ENCODE results near the gene CCR2. TPM values are rescaled to one million over a fixed set of nuclear protein-coding genes. Genes with fewer than 3 reads are reported as not detected.

CCR2 gene
- total RNA-seq, 4 donors from 2014 or later, result 1.3 to 5.4 (median 4.1) TPM

DNA sequence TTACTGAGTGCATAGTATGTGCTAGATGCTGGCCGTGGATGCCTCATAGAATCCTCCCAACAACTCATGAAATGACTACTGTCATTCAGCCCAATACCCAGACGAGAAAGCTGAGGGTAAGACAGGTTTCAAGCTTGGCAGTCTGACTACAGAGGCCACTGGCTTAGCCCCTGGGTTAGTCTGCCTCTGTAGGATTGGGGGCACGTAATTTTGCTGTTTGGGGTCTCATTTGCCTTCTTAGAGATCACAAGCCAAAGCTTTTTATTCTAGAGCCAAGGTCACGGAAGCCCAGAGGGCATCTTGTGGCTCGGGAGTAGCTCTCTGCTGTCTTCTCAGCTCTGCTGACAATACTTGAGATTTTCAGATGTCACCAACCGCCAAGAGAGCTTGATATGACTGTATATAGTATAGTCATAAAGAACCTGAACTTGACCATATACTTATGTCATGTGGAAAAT, 15.8 kb downstream of the CCR2 start:
- TF ChIP-seq, protein P1, sequence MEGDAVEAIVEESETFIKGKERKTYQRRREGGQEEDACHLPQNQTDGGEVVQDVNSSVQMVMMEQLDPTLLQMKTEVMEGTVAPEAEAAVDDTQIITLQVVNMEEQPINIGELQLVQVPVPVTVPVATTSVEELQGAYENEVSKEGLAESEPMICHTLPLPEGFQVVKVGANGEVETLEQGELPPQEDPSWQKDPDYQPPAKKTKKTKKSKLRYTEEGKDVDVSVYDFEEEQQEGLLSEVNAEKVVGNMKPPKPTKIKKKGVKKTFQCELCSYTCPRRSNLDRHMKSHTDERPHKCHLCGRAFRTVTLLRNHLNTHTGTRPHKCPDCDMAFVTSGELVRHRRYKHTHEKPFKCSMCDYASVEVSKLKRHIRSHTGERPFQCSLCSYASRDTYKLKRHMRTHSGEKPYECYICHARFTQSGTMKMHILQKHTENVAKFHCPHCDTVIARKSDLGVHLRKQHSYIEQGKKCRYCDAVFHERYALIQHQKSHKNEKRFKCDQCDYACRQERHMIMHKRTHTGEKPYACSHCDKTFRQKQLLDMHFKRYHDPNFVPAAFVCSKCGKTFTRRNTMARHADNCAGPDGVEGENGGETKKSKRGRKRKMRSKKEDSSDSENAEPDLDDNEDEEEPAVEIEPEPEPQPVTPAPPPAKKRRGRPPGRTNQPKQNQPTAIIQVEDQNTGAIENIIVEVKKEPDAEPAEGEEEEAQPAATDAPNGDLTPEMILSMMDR (IDR thresholded peaks at IDR 0.05), result no peak

DNA sequence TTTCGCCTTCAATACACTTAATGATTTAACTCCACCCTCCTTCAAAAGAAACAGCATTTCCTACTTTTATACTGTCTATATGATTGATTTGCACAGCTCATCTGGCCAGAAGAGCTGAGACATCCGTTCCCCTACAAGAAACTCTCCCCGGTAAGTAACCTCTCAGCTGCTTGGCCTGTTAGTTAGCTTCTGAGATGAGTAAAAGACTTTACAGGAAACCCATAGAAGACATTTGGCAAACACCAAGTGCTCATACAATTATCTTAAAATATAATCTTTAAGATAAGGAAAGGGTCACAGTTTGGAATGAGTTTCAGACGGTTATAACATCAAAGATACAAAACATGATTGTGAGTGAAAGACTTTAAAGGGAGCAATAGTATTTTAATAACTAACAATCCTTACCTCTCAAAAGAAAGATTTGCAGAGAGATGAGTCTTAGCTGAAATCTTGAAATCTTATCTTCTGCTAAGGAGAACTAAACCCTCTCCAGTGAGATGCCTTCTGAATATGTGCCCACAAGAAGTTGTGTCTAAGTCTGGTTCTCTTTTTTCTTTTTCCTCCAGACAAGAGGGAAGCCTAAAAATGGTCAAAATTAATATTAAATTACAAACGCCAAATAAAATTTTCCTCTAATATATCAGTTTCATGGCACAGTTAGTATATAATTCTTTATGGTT, 17.1 kb downstream of the CCR2 start, which contains the start of gene CCR5:
Gene CCR5, plus strand, starts transcription at position 108 of the 680 bp plus-strand sequence. CDS start 1,957 bp downstream, outside the sequence.
- ATAC-seq (ENCODE audit: low FRiP score) (peak; percentile 69), DNase-seq (ENCODE audit: low spot score) (no peak)
- TF ChIP-seq, protein P1 (IDR thresholded peaks at IDR 0.05), result no peak

More for the DNA sequence above, 15.8 kb downstream of the CCR2 start:
- ATAC-seq (ENCODE audit: low FRiP score) (no peak), DNase-seq (ENCODE audit: low spot score) (no peak)

DNA sequence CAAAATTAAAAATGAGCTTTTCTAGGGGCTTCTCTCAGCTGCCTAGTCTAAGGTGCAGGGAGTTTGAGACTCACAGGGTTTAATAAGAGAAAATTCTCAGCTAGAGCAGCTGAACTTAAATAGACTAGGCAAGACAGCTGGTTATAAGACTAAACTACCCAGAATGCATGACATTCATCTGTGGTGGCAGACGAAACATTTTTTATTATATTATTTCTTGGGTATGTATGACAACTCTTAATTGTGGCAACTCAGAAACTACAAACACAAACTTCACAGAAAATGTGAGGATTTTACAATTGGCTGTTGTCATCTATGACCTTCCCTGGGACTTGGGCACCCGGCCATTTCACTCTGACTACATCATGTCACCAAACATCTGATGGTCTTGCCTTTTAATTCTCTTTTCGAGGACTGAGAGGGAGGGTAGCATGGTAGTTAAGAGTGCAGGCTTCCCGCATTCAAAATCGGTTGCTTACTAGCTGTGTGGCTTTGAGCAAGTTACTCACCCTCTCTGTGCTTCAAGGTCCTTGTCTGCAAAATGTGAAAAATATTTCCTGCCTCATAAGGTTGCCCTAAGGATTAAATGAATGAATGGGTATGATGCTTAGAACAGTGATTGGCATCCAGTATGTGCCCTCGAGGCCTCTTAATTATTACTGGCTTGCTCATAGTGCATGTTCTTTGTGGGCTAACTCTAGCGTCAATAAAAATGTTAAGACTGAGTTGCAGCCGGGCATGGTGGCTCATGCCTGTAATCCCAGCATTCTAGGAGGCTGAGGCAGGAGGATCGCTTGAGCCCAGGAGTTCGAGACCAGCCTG, 17.8 kb downstream of the CCR2 start:
- TF ChIP-seq, protein P1 (IDR thresholded peaks at IDR 0.05), result no peak
- DNase-seq (ENCODE audit: low spot score) (no peak), ATAC-seq (ENCODE audit: low FRiP score) (no peak)

DNA sequence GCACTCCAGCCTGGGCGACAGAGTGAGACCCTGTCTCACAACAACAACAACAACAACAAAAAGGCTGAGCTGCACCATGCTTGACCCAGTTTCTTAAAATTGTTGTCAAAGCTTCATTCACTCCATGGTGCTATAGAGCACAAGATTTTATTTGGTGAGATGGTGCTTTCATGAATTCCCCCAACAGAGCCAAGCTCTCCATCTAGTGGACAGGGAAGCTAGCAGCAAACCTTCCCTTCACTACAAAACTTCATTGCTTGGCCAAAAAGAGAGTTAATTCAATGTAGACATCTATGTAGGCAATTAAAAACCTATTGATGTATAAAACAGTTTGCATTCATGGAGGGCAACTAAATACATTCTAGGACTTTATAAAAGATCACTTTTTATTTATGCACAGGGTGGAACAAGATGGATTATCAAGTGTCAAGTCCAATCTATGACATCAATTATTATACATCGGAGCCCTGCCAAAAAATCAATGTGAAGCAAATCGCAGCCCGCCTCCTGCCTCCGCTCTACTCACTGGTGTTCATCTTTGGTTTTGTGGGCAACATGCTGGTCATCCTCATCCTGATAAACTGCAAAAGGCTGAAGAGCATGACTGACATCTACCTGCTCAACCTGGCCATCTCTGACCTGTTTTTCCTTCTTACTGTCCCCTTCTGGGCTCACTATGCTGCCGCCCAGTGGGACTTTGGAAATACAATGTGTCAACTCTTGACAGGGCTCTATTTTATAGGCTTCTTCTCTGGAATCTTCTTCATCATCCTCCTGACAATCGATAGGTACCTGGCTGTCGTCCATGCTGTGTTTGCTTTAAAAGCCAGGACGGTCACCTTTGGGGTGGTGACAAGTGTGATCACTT, 18.8 kb downstream of the CCR2 start:
- no peak for ATAC-seq (ENCODE audit: low FRiP score)
- DNase-seq (ENCODE audit: low spot score), result no peak
- TF ChIP-seq, protein P1 (IDR thresholded peaks at IDR 0.05), result no peak

DNA sequence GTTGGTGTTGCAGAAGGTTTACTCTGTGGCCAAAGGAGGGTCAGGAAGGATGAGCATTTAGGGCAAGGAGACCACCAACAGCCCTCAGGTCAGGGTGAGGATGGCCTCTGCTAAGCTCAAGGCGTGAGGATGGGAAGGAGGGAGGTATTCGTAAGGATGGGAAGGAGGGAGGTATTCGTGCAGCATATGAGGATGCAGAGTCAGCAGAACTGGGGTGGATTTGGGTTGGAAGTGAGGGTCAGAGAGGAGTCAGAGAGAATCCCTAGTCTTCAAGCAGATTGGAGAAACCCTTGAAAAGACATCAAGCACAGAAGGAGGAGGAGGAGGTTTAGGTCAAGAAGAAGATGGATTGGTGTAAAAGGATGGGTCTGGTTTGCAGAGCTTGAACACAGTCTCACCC, 20.8 kb downstream of the CCR2 start:
- ATAC-seq (ENCODE audit: low FRiP score) (no peak), DNase-seq (ENCODE audit: low spot score) (no peak)
- TF ChIP-seq, protein P1 (IDR thresholded peaks at IDR 0.05), result no peak

DNA sequence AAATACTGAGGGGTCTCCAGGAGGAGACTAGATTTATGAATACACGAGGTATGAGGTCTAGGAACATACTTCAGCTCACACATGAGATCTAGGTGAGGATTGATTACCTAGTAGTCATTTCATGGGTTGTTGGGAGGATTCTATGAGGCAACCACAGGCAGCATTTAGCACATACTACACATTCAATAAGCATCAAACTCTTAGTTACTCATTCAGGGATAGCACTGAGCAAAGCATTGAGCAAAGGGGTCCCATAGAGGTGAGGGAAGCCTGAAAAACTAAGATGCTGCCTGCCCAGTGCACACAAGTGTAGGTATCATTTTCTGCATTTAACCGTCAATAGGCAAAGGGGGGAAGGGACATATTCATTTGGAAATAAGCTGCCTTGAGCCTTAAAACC, 21.3 kb downstream of the CCR2 start:
- TF ChIP-seq, protein P1 (IDR thresholded peaks at IDR 0.05), result no peak
- DNase-seq (ENCODE audit: low spot score) (no peak), ATAC-seq (ENCODE audit: low FRiP score) (no peak)

Measured in omental fat pad (tissue), 4 donors.